Measurements from ENCODE around the gene CLUH.

DNA sequence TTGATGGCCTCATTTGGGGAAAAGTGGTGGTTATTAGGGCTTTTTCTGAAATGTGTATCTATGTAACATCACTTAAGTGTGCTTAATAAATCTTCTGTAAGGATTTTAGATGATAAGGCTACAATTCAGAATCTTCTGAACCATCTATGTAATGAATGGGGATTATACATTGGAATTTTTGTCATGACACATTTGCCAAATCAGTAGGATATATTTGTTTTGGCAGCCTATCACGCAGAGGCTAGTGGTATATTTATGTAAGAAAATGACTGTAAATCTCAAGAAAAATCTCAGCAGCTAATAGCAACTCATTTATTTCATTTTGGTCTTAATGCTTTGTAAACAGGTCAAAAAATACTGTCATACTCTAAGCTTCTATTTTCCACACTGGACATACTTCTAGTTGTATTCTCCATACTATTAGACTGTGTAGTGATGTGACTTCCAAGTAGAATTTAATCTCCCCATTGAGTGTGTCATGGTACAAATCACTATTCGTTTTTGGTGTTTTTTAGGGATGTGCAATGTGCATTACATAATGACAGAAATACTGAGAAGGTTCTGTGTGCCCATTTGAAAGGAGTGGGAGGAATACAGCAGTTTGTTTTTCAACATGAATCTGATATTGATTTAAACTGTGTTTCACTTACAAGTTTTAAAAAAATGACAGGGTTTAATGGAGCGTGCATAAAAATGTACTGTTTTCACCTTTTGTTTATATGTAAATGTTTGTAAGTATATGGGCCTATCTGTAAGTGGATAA is 29.2 kb downstream of the CLUH start:
- TF ChIP-seq, protein P1, sequence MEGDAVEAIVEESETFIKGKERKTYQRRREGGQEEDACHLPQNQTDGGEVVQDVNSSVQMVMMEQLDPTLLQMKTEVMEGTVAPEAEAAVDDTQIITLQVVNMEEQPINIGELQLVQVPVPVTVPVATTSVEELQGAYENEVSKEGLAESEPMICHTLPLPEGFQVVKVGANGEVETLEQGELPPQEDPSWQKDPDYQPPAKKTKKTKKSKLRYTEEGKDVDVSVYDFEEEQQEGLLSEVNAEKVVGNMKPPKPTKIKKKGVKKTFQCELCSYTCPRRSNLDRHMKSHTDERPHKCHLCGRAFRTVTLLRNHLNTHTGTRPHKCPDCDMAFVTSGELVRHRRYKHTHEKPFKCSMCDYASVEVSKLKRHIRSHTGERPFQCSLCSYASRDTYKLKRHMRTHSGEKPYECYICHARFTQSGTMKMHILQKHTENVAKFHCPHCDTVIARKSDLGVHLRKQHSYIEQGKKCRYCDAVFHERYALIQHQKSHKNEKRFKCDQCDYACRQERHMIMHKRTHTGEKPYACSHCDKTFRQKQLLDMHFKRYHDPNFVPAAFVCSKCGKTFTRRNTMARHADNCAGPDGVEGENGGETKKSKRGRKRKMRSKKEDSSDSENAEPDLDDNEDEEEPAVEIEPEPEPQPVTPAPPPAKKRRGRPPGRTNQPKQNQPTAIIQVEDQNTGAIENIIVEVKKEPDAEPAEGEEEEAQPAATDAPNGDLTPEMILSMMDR (IDR thresholded peaks at IDR 0.05; ENCODE audit: insufficient read depth, low read depth, low read length), result no peak
- TF ChIP-seq EZH2 (IDR thresholded peaks at IDR 0.05; ENCODE audit: insufficient read depth, low read length), result no peak

All from astrocyte (in vitro differentiated cells and primary cell).